AG09319 (cell line): ENCODE results near the gene GALC.

Experiments
- DNase-seq: peaks from one replicate; pipeline ENCODE4 v3.0.0-alpha.2; 2010; ENCODE audit warnings: low read depth; ENCODE audit errors: extremely low read depth
- TF ChIP-seq, protein P1 (sequence below): IDR thresholded peaks from 2 replicates; pipeline ENCODE4 v1.5.1; 2011; ENCODE audit warnings: low read depth, mild to moderate bottlenecking, inconsistent platforms, low read length, moderate library complexity

The GALC gene

GRCh38 chr14:87979689-87980088, 13.3 kb downstream of the GALC start:
- TF ChIP-seq, protein P1, sequence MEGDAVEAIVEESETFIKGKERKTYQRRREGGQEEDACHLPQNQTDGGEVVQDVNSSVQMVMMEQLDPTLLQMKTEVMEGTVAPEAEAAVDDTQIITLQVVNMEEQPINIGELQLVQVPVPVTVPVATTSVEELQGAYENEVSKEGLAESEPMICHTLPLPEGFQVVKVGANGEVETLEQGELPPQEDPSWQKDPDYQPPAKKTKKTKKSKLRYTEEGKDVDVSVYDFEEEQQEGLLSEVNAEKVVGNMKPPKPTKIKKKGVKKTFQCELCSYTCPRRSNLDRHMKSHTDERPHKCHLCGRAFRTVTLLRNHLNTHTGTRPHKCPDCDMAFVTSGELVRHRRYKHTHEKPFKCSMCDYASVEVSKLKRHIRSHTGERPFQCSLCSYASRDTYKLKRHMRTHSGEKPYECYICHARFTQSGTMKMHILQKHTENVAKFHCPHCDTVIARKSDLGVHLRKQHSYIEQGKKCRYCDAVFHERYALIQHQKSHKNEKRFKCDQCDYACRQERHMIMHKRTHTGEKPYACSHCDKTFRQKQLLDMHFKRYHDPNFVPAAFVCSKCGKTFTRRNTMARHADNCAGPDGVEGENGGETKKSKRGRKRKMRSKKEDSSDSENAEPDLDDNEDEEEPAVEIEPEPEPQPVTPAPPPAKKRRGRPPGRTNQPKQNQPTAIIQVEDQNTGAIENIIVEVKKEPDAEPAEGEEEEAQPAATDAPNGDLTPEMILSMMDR = no peak

GRCh38 chr14:87975636-87976035, 17.3 kb downstream of the GALC start:
- no peak for DNase-seq
- TF ChIP-seq, protein P1 = no peak

More at GRCh38 chr14:87979689-87980088, 13.3 kb downstream of the GALC start:
- DNase-seq = no peak

GRCh38 chr14:87971010-87971409, 22.0 kb downstream of the GALC start:
- TF ChIP-seq, protein P1 = no peak
- no peak for DNase-seq

DNA sequence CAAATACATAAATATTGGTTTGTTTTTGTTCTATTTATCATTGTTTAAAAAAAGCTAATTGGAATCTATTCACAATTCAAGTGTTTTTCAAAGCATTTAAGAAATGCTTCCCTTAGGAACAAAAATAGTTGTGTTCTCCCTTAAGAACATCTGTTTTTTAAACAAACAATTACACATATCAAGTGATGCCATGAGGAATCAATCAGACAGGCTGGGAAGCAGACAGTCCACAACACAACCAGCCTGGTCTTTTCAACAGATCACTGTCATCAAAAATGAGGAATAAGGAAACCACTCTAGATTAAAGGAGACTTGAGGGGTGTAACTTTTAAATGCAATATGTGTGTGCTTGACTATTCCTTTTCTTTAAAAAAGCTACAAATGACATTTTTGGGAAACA, 25.5 kb downstream of the GALC start:
- DNase-seq = no peak
- TF ChIP-seq, protein P1 = no peak

DNA sequence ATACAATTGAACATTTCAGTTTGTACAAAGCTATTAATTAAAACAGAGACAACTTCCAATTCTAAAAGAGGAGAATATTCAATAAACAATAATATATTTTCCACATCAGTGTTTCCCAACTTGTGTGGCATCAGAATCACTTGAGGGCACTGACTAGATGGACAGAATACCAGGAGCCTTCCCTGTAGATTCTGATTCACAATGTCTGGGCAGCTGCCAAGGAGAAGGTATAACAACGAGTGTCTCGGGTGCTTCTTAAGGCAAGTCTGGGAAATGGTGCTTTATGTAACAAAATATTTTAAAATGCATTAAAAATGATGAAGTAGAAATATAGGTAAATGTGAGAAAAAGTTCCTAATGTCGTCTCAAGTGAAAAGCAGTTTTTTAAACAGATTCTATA, 26.2 kb downstream of the GALC start:
- TF ChIP-seq, protein P1 = no peak
- no peak for DNase-seq

- no peak for DNase-seq
- TF ChIP-seq, protein P1 = no peak
These were observed 31.7 kb downstream of the GALC start for GRCh38 chr14:87961246-87961645.

DNA sequence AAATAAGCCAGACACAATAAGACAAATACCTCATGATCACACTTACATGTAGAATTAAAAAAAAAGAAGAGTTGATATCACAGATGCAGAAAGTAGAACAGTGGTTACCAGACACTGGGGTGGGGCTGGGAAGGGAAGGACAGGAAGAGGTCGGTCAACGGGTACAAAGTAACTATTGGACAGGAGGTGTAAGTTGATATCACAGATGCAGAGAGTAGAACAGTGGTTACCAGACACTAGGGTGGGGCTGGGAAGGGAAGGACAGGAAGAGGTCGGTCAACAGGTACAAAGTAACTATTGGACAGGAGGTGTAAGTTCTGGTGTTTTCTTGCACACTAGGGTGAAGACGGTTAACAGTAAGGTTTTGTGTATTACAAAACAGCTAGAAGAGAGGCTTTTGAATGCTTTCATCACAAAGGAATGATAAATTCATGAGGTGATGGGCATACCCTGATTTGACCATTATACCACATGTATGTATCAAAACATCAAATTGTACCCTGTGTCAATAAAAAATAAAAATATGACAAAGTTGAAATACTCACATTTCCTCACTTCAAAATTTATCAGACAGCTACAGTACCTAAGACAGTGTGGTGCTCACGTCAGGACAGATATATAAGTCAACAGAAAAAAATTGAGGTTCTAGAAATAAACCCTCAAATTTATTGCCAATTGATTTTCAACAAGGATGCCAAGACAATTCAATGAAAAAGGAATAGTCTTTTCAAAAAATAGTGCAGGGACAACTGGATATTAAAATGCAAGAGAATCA, 32.8 kb downstream of the GALC start:
- no peak for DNase-seq
- TF ChIP-seq, protein P1 = no peak
